ENCODE results near the gene CAPNS2. TPM values are rescaled to one million over a fixed set of nuclear protein-coding genes. Genes with fewer than 3 reads are reported as not detected.

Gene CAPNS2
- total RNA-seq, 1 donor from 2014 or later = 0.25 TPM

Other genes with a start within 250 kb of the CAPNS2 start
- gene IRX6, start 242.5 kb upstream of the CAPNS2 start, total RNA-seq = not detected
- gene MMP2, start 87.5 kb upstream of the CAPNS2 start, total RNA-seq = 13.8 TPM
- 2.5 TPM for gene LPCAT2, start 57.6 kb upstream of the CAPNS2 start, total RNA-seq
- under 0.01 TPM for gene SLC6A2, start 89.3 kb downstream of the CAPNS2 start, total RNA-seq